Measurements from ENCODE around the gene IER5L. TPM values are rescaled to one million over a fixed set of nuclear protein-coding genes. Genes with fewer than 3 reads are reported as not detected.
"Not testable (repeated sequence)": the region's sequence is repeated elsewhere in the genome, so short reads cannot be mapped to it uniquely, and the experiment has no call there.

IER5L gene
- total RNA-seq, 1 donor from 2014 or later = 33.8 TPM

GRCh38 chr9:129204840-129205239 lies 26.8 kb upstream of the IER5L start:
- FAIRE-seq = no peak
- no peak for DNase-seq (ENCODE audit: low spot score in 2 of 2)

GRCh38 chr9:129203556-129203909 lies 25.5 kb upstream of the IER5L start:
- DNase-seq (ENCODE audit: low spot score in 2 of 2) (no peak), FAIRE-seq (no peak)

GRCh38 chr9:129202613-129203555 lies 24.8 kb upstream of the IER5L start:
- FAIRE-seq (no peak), DNase-seq (ENCODE audit: low spot score in 2 of 2) (peak; percentile 84 to 90)

GRCh38 chr9:129201866-129202265 lies 23.8 kb upstream of the IER5L start:
- no peak for DNase-seq (ENCODE audit: low spot score in 2 of 2)
- no peak for FAIRE-seq

- FAIRE-seq = no peak
Observed at GRCh38 chr9:129201289-129201688, 23.2 kb upstream of the IER5L start.

GRCh38 chr9:129200255-129200654 lies 22.2 kb upstream of the IER5L start:
- FAIRE-seq (no peak), DNase-seq (ENCODE audit: low spot score in 2 of 2) (no peak)

More at GRCh38 chr9:129201289-129201688, 23.2 kb upstream of the IER5L start:
- no peak for DNase-seq (ENCODE audit: low spot score in 2 of 2)

GRCh38 chr9:129199044-129199435 lies 21.0 kb upstream of the IER5L start:
- FAIRE-seq = no peak
- no peak for DNase-seq (ENCODE audit: low spot score in 2 of 2)

- DNase-seq (ENCODE audit: low spot score in 2 of 2) = no peak
- FAIRE-seq = no peak
Observed at GRCh38 chr9:129198319-129199043, 20.4 kb upstream of the IER5L start.

GRCh38 chr9:129197978-129198318 lies 19.9 kb upstream of the IER5L start:
- FAIRE-seq (no peak), DNase-seq (ENCODE audit: low spot score in 2 of 2) (no peak)

GRCh38 chr9:129197045-129197444 lies 19.0 kb upstream of the IER5L start:
- not testable (repeated sequence) for DNase-seq (ENCODE audit: low spot score in 2 of 2); FAIRE-seq

- DNase-seq (ENCODE audit: low spot score in 2 of 2) = no peak
- FAIRE-seq = no peak
Observed at GRCh38 chr9:129195606-129196005, 17.5 kb upstream of the IER5L start.

GRCh38 chr9:129194221-129194620 lies 16.2 kb upstream of the IER5L start:
- no peak for FAIRE-seq
- DNase-seq (ENCODE audit: low spot score in 2 of 2) = no peak

GRCh38 chr9:129193655-129194054 lies 15.6 kb upstream of the IER5L start:
- FAIRE-seq = no peak
- no peak for DNase-seq (ENCODE audit: low spot score in 2 of 2)

GRCh38 chr9:129191234-129191633 lies 13.2 kb upstream of the IER5L start:
- DNase-seq (ENCODE audit: low spot score in 2 of 2) = no peak
- FAIRE-seq = no peak

GRCh38 chr9:129189971-129190370 lies 11.9 kb upstream of the IER5L start:
- not testable (repeated sequence) for FAIRE-seq; DNase-seq (ENCODE audit: low spot score in 2 of 2)

- DNase-seq (ENCODE audit: low spot score in 2 of 2) (no peak), FAIRE-seq (no peak)
Observed at GRCh38 chr9:129187042-129187441, 9.0 kb upstream of the IER5L start.

- no peak for FAIRE-seq
Observed at GRCh38 chr9:129185991-129186390, 7.9 kb upstream of the IER5L start.

GRCh38 chr9:129185402-129185801 lies 7.3 kb upstream of the IER5L start:
- no peak for FAIRE-seq
- DNase-seq (ENCODE audit: low spot score in 2 of 2) = no peak

More at GRCh38 chr9:129185991-129186390, 7.9 kb upstream of the IER5L start:
- DNase-seq (ENCODE audit: low spot score in 2 of 2) = no peak

GRCh38 chr9:129184596-129185122 lies 6.6 kb upstream of the IER5L start:
- DNase-seq (ENCODE audit: low spot score in 2 of 2) (no peak), FAIRE-seq (no peak)

GRCh38 chr9:129184219-129184524 lies 6.1 kb upstream of the IER5L start:
- DNase-seq (ENCODE audit: low spot score in 2 of 2) (no peak), FAIRE-seq (no peak)

- no peak for FAIRE-seq
- no peak for DNase-seq (ENCODE audit: low spot score in 2 of 2)
Observed at GRCh38 chr9:129183495-129184218, 5.6 kb upstream of the IER5L start.

All from frontal cortex (tissue), 4 donors.